Gastrocnemius medialis (tissue), 4 donors: ENCODE measurements around the gene TMPRSS3.

Experiments used
- CTCF ChIP-seq, 5 experiments: fragments of 450-650 bp in 3 of 5; fragments of 200-600 bp in 2 of 5; sonication (generic) in 2 of 5; IDR thresholded peaks in 4 of 5; conservative IDR thresholded peaks in 1 of 5; 1 replicate in 4 of 5; 2 replicates in 1 of 5; pipeline ENCODE4 v1.5.1; 2016 to 2019; ENCODE audit warnings: antibody characterized with exemption in 5 of 5, mild to moderate bottlenecking in 3 of 5, moderate library complexity in 3 of 5
- POLR2A ChIP-seq, 2 donors: fragments of 450-650 bp; IDR thresholded peaks; one replicate each; pipeline ENCODE4 v1.6.1; 2017; ENCODE audit warnings: antibody characterized with exemption in 2 of 2, mild to moderate bottlenecking in 2 of 2, moderate library complexity in 2 of 2

GRCh38 chr21:42414928-42415769 lies 19.3 kb upstream of the TMPRSS3 start:
- TF ChIP-seq POLR2A (IDR thresholded peaks at IDR 0.05) (no peak), CTCF (IDR thresholded peaks at IDR 0.05 in 4 of 5, conservative IDR thresholded peaks at IDR 0.05 in 1 of 5) (no peak)
